Neural progenitor cell (in vitro differentiated cells): ENCODE results near the gene IFFO2.
A peak's percentile ranks its signal among the peaks of the same experiment; 100 is the strongest.

ENCODE experiments used
- CTCF ChIP-seq: fragments of 200-600 bp; sonication (generic); IDR thresholded peaks from 2 replicates; pipeline ENCODE4 v1.5.1; 2017; ENCODE audit warnings: antibody characterized with exemption, mild to moderate bottlenecking
- EZH2 ChIP-seq: fragments of 200-600 bp; sonication (generic); IDR thresholded peaks from 2 replicates; pipeline ENCODE4 v1.6.1; 2017; ENCODE audit warnings: antibody characterized with exemption, mild to moderate bottlenecking, moderate library complexity
- EZH2phosphoT487 ChIP-seq: fragments of 200-600 bp; sonication (generic); IDR thresholded peaks from 2 replicates; pipeline ENCODE4 v1.6.1; 2017; ENCODE audit warnings: antibody characterized with exemption

GRCh38 chr1:18949686-18950400 is 6.6 kb downstream of the IFFO2 start:
- TF ChIP-seq CTCF, result peak; percentile 41
- no peak for TF ChIP-seq EZH2phosphoT487
- no peak for TF ChIP-seq EZH2
